Panc1 (cell line): ENCODE results near the gene SNRNP25.

Source experiments
- CTCF ChIP-seq: fragments of 450-650 bp; IDR thresholded peaks from 2 replicates; pipeline ENCODE4 v1.5.1; 2017; ENCODE audit warnings: mild to moderate bottlenecking
- POLR2AphosphoS5 ChIP-seq: IDR thresholded peaks from 2 replicates; pipeline ENCODE4 v1.6.1; 2012; ENCODE audit warnings: mild to moderate bottlenecking, low read depth, low read length, moderate library complexity
- SIN3A ChIP-seq: IDR thresholded peaks from 2 replicates; pipeline ENCODE4 v1.6.1; 2012; ENCODE audit warnings: low read depth, mild to moderate bottlenecking, low read length, moderate library complexity, borderline replicate concordance; ENCODE audit not compliant: insufficient read depth

GRCh38 chr16:36336-36984 lies 17.2 kb upstream of the SNRNP25 start:
- no peak for TF ChIP-seq POLR2AphosphoS5
- TF ChIP-seq CTCF = no peak
- TF ChIP-seq SIN3A = no peak
